ENCODE data around the gene DPF3.

GRCh38 chr14:72756967-72757366 lies 136.9 kb downstream of the DPF3 start:
- TF ChIP-seq EZH2 (IDR thresholded peaks at IDR 0.05; ENCODE audit: borderline replicate concordance, insufficient read depth, low read depth, low read length, poor library complexity, severe bottlenecking): no peak
- no peak for TF ChIP-seq CTCF (IDR thresholded peaks at IDR 0.05)

Data from B cell (primary cell).